ENCODE results near the gene ZFP91. TPM values are rescaled to one million over a fixed set of nuclear protein-coding genes. Genes with fewer than 3 reads are reported as not detected.
A peak's percentile ranks its signal among the peaks of the same experiment; 100 is the strongest.

Gene ZFP91
- 13.7 and 41.3 TPM in 2 replicates for total RNA-seq (2011; cell fraction: chromatin; rRNA removed; ENCODE audit: low replicate concordance)
- total RNA-seq (2011; cell fraction: nucleolus; rRNA removed) = 9.2 and 13.2 TPM in 2 replicates
- 26.3 and 41.2 TPM in 2 replicates for total RNA-seq (2011; cell fraction: nucleoplasm; rRNA removed)
- 33.3 and 33.4 TPM in 2 replicates for total RNA-seq (2014; rRNA removed)
- 46.4 and 52.1 TPM in 2 replicates for total RNA-seq (2014; rRNA removed; fragmentation: Illumina TruSeq; extraction: Trizol)
- total RNA-seq (2015; rRNA removed; fragmentation: Illumina TruSeq; extraction: Trizol) = 54.2 and 56.7 TPM in 2 replicates
- 42.9 and 47.3 TPM in 2 replicates for total RNA-seq (2021)
- 25.8 and 34.0 TPM in 2 replicates for polyA plus RNA-seq (2011; rRNA removed)
- polyA plus RNA-seq (2011; cell fraction: cytosol; rRNA removed) = 9.3 and 19.5 TPM in 2 replicates
- 22.8 and 28.5 TPM in 2 replicates for polyA plus RNA-seq (2011; cell fraction: nucleus; rRNA removed)
- 24.4 and 28.5 TPM in 2 replicates for polyA plus RNA-seq (2012)
- 47.5 and 58.3 TPM in 2 replicates for polyA plus RNA-seq (2014; fragmentation: Illumina TruSeq; extraction: Trizol)
- 10 to 100 TPM; 17.6 to 25.9 TPM for polyA plus RNA-seq (2014; fragmentation: Nextera tagmentation; extraction: Ambion mirVana)
- polyA plus RNA-seq (2014; rRNA removed) = 32.5 and 32.8 TPM in 2 replicates
- polyA minus RNA-seq (2011; rRNA and poly(A)+ RNA removed) = 43.6 and 46.0 TPM in 2 replicates
- 13.8 and 20.1 TPM in 2 replicates for polyA minus RNA-seq (2011; cell fraction: cytosol; rRNA and poly(A)+ RNA removed)
- polyA minus RNA-seq (2011; cell fraction: nucleus; rRNA and poly(A)+ RNA removed) = 22.5 and 37.9 TPM in 2 replicates
- Bru-seq, nascent RNA = percentile 96 among the genes with signal in this experiment
- BruChase-seq, experiment 1, labeled RNA remaining after a 2-hour chase = percentile 99 among the genes with signal in this experiment
- BruChase-seq, experiment 2, labeled RNA remaining after a 6-hour chase = percentile 100 among the genes with signal in this experiment
- long read RNA-seq, experiment 1, full-length matches to known transcripts = 36 of 88 reads
- long read RNA-seq, experiment 1, partial matches to known transcripts = 42 of 88 reads
- long read RNA-seq, experiment 1, other reads (novel, unspliced or antisense) = 10 of 88 reads
- long read RNA-seq, experiment 2, full-length matches to known transcripts = 4 of 9 reads
- long read RNA-seq, experiment 2, partial matches to known transcripts = 2 of 9 reads
- long read RNA-seq, experiment 2, other reads (novel, unspliced or antisense) = 3 of 9 reads
- long read RNA-seq, experiment 3, partial matches to known transcripts = 5 of 7 reads
- long read RNA-seq, experiment 3, other reads (novel, unspliced or antisense) = 2 of 7 reads

GRCh38 chr11:58578635-58579191 is at the start of gene ZFP91:
Gene ZFP91 (plus strand): TSS chr11:58579063. CDS start chr11:58579282, 219 bp downstream.
- no peaks in the 10 kb centered on the region for H3K9me1 ChIP-seq (ENCODE audit: control insufficient read depth, insufficient read depth, low read length)
- peak within 1 kb of the TSS; percentile 87 for H3K4me3 ChIP-seq
- no TSS peak for BruUV-seq (replicated peaks)
- peak within 1 kb of the TSS; percentile 99 for H3K9ac ChIP-seq (ENCODE audit: insufficient read depth in 1 of 2, low read depth in 2 of 2, low read length in 2 of 2)
- H3K36me3 ChIP-seq (ENCODE audit: control insufficient read depth, insufficient read depth, low read length) = peaks cover 16% of the 10 kb centered on the region; the same call in 2 of the 3 replicates
- no peaks in the 10 kb centered on the region for H3K9me3 ChIP-seq (replicated peaks; ENCODE audit: control insufficient read depth, insufficient read depth, low read depth, low read length)
- H3K27ac ChIP-seq (ENCODE audit: extremely low read depth, low read depth, low read length) = peak within 1 kb of the TSS; percentile 99
- no peaks in the 10 kb centered on the region for H3K27me3 ChIP-seq (ENCODE audit: control insufficient read depth in 2 of 2, insufficient read depth in 2 of 2, low read length in 2 of 2)
- in situ Hi-C loops (cut with MboI) (no loop called here), intact Hi-C loops (cut with micrococcal nuclease) (loop anchor here (1.0 to 10.0 kb wide), 4 partner anchors 194 to 911 kb away; partner anchors contain the start of gene FAM111A)
- DNase-seq (ENCODE audit: extremely low read depth in 1 of 4, low spot score in 3 of 4) = peak; percentile 93 to 98 (median 94)
- POLR2A ChIA-PET = interaction anchor here (0.6 to 1.7 kb wide), 6 partner anchors 15 to 322 kb away, joined by 3 to 5 read pairs (median 3); no protein-coding TSS in a partner anchor
- H3K79me2 ChIP-seq (ENCODE audit: control insufficient read depth, insufficient read depth, low read length) = peaks cover 71% of the 10 kb centered on the region
- ATAC-seq = peak; percentile 75
- FAIRE-seq = peak; percentile 86
- CTCF ChIA-PET (ENCODE audit: low intra/inter-chr PET ratio) = interaction anchor here (0.6 to 3.0 kb wide), 4 partner anchors 37 to 1067 kb away, joined by 3 to 15 read pairs (median 3); no protein-coding TSS in a partner anchor
- peaks cover 5% of the 10 kb centered on the region; the same call in 1 of the 2 replicates for H4K20me1 ChIP-seq (replicated peaks; ENCODE audit: control insufficient read depth, insufficient read depth, low read length)
- peak within 1 kb of the TSS; percentile 90 for H2AFZ ChIP-seq (ENCODE audit: low read depth, low read length)
- H3K4me1 ChIP-seq (replicated peaks in 1 of 2; ENCODE audit: control insufficient read depth in 2 of 2, insufficient read depth in 2 of 2, low read length in 2 of 2) = peaks cover 12 to 20% of the 10 kb centered on the region in 2 experiments
- peak within 1 kb of the TSS; percentile 94 for H3K4me2 ChIP-seq (ENCODE audit: insufficient read depth, low read length)
- 1% methylated on average over 20 of the region's 51 CpGs for WGBS (ENCODE audit: insufficient coverage, low coverage, missing lambda C conversion rate)
- TF ChIP-seq RB1 (IDR thresholded peaks at IDR 0.05; ENCODE audit: low read depth) = peak; percentile 59; the same call in 1 of the 2 replicates
- TF ChIP-seq REST (IDR thresholded peaks at IDR 0.05; ENCODE audit: borderline replicate concordance) = no peak
- 0 out of 2 replicates have a peak, but pooled peaks have one; percentile 68 for TF ChIP-seq REST (CRISPR knock-in tag; IDR thresholded peaks at IDR 0.05; ENCODE audit: low read depth)
- 0 out of 4 replicates have a peak, but pooled peaks of 1 of the 2 experiments have one; percentile 7 for TF ChIP-seq UBTF (IDR thresholded peaks at IDR 0.05; ENCODE audit: borderline replicate concordance in 1 of 2, low read depth in 2 of 2, low read length in 2 of 2)

Measured in K562 (cell line).